CD14-positive monocyte (primary cell): ENCODE measurements around the gene CD6. TPM values are rescaled to one million over a fixed set of nuclear protein-coding genes. Genes with fewer than 3 reads are reported as not detected.

ENCODE experiments used
- DNase-seq, 3 donors: peaks; one replicate each; pipeline ENCODE4 v3.0.0-alpha.2; 2011 to 2022
- H2AFZ ChIP-seq: 2 replicates; pipeline ENCODE4 v1.6.0; 2012; ENCODE audit warnings: mild to moderate bottlenecking, low read depth, low read length, inconsistent platforms; ENCODE audit not compliant: insufficient read depth, poor library complexity, severe bottlenecking
- H3K27ac ChIP-seq, 2 donors: 1 replicate in 1 of 2; 2 replicates in 1 of 2; pipeline ENCODE4 v1.5.1; 2012 to 2013; ENCODE audit warnings: low read length in 2 of 2, control low read depth in 1 of 2, inconsistent platforms in 1 of 2, low read depth in 1 of 2, mild to moderate bottlenecking in 1 of 2
- H3K27me3 ChIP-seq, 2 donors: one replicate each; pipeline versions ENCODE4 v1.6.0 to v1.6.1; 2011 to 2013; ENCODE audit warnings: low read length in 2 of 2; ENCODE audit not compliant: control insufficient read depth in 2 of 2, insufficient read depth in 2 of 2
- H3K36me3 ChIP-seq, 2 donors: replicated peaks in 1 of 2; 1 replicate in 1 of 2; 2 replicates in 1 of 2; pipeline versions ENCODE4 v1.5.1 to v1.6.1; 2012 to 2013; ENCODE audit warnings: low read length in 2 of 2, control low read depth in 1 of 2, inconsistent platforms in 1 of 2, mild to moderate bottlenecking in 1 of 2; ENCODE audit not compliant: insufficient read depth in 2 of 2, control insufficient read depth in 1 of 2
- H3K4me1 ChIP-seq, 2 donors: 1 replicate in 1 of 2; 2 replicates in 1 of 2; pipeline versions ENCODE4 v1.5.1 to v1.6.1; 2012 to 2013; ENCODE audit warnings: low read length in 2 of 2, control low read depth in 1 of 2, inconsistent platforms in 1 of 2, mild to moderate bottlenecking in 1 of 2, moderate library complexity in 1 of 2; ENCODE audit not compliant: insufficient read depth in 2 of 2, control insufficient read depth in 1 of 2
- H3K4me2 ChIP-seq: replicated peaks from 2 replicates; pipeline ENCODE3; 2012; ENCODE audit warnings: low read length, moderate library complexity, mild to moderate bottlenecking; ENCODE audit not compliant: poor library complexity, severe bottlenecking; ENCODE audit errors: extremely low read depth
- H3K4me3 ChIP-seq, 3 experiments: fragments of 200-600 bp in 1 of 3; sonication (generic) in 1 of 3; replicated peaks in 1 of 3; 1 replicate in 2 of 3; 2 replicates in 1 of 3; pipeline ENCODE4 v1.5.1; 2011 to 2013; ENCODE audit warnings: low read length in 3 of 3, mild to moderate bottlenecking in 3 of 3, control low read depth in 2 of 3, low read depth in 2 of 3, inconsistent platforms in 1 of 3, moderate library complexity in 1 of 3
- H3K79me2 ChIP-seq: 2 replicates; pipeline ENCODE4 v1.6.0; 2012; ENCODE audit warnings: mild to moderate bottlenecking, control low read depth, inconsistent platforms, low read length, moderate library complexity; ENCODE audit not compliant: insufficient read depth
- H3K9ac ChIP-seq: 2 replicates; pipeline ENCODE4 v1.6.0; 2017; ENCODE audit warnings: low read length, mild to moderate bottlenecking; ENCODE audit not compliant: insufficient read depth, poor library complexity, severe bottlenecking
- H3K9me3 ChIP-seq, 2 donors: replicated peaks in 1 of 2; 1 replicate in 1 of 2; 2 replicates in 1 of 2; pipeline versions ENCODE4 v1.5.1 to v1.6.1; 2012 to 2013; ENCODE audit warnings: low read length in 2 of 2, control low read depth in 1 of 2; ENCODE audit not compliant: control insufficient read depth in 1 of 2, insufficient read depth in 1 of 2
- H4K20me1 ChIP-seq: 2 replicates; pipeline ENCODE4 v1.6.0; 2012; ENCODE audit warnings: mild to moderate bottlenecking, low read length, control low read depth, moderate library complexity; ENCODE audit not compliant: insufficient read depth
- H3K27ac Mint-ChIP-seq, 7 donors: one replicate each; pipeline ENCODE4 v1.8.0; 2020; ENCODE audit warnings: mild to moderate bottlenecking in 7 of 7, mixed read lengths in 7 of 7, moderate library complexity in 6 of 7, inconsistent platforms in 2 of 7
- H3K27me3 Mint-ChIP-seq, 3 donors: one replicate each; pipeline ENCODE4 v1.8.0; 2021 to 2022; ENCODE audit warnings: low read depth in 3 of 3, mild to moderate bottlenecking in 3 of 3, mixed read lengths in 3 of 3, moderate library complexity in 3 of 3, inconsistent platforms in 1 of 3
- H3K36me3 Mint-ChIP-seq, 2 donors: one replicate each; pipeline ENCODE4 v1.8.0; 2020; ENCODE audit warnings: mixed read lengths in 2 of 2, inconsistent platforms in 1 of 2, mild to moderate bottlenecking in 1 of 2
- H3K4me1 Mint-ChIP-seq: one replicate; pipeline ENCODE4 v1.8.0; 2020; ENCODE audit warnings: mild to moderate bottlenecking, mixed read lengths
- H3K4me3 Mint-ChIP-seq, 2 donors: one replicate each; pipeline ENCODE4 v1.8.0; 2020; ENCODE audit warnings: mild to moderate bottlenecking in 2 of 2, mixed read lengths in 2 of 2, moderate library complexity in 1 of 2
- H3K9me3 Mint-ChIP-seq, 7 donors: one replicate each; pipeline ENCODE4 v1.8.0; 2020 to 2022; ENCODE audit warnings: mixed read lengths in 7 of 7, mild to moderate bottlenecking in 6 of 7, moderate library complexity in 6 of 7, inconsistent platforms in 2 of 7
- CTCF ChIP-seq: fragments of 200-600 bp; IDR thresholded peaks from one replicate; pipeline ENCODE4 v1.8.0; 2022; ENCODE audit warnings: antibody characterized with exemption, mild to moderate bottlenecking
- WGBS: methylation state at CpG from one replicate; pipeline ENCODE4 v1.1.5; 2013; ENCODE audit warnings: missing lambda C conversion rate; ENCODE audit not compliant: insufficient coverage; 5-methylcytosine and 5-hydroxymethylcytosine counted together
- intact Hi-C, 2 donors: fragments of 100-400 bp; cut with micrococcal nuclease; formaldehyde crosslinking; loops; one replicate each; pipeline versions ENCODE4 v1.15.0 to v1.15.1; 2023
- polyA plus RNA-seq, 3 donors: library from polyadenylated mRNA; depleted of rRNA in 1 of 3; unstranded in 2 of 3; stranded (reverse) in 1 of 3; fragments of 300-500 nt in 2 of 3; fragments of >200 nt in 1 of 3; fragmentation: Illumina TruSeq in 2 of 3; gene quantifications; 1 replicate in 2 of 3; 2 replicates in 1 of 3; pipeline ENCODE4 v1.2.3, GENCODE V29; 2012 to 2021

CD6 gene
- polyA plus RNA-seq, 3 donors: 0.09 to 0.39 (median 0.39) TPM

- no peaks in the 10 kb centered on the region for H3K9me3 ChIP-seq
- peaks cover 7 to 10% of the 10 kb centered on the region in 2 donors for H3K4me1 ChIP-seq
- H2AFZ ChIP-seq: no peak overlapping the region
- no peak overlapping the region for H3K27ac ChIP-seq
- no peaks in the 10 kb centered on the region for H3K79me2 ChIP-seq
- H3K4me3 ChIP-seq: no peak overlapping the region
- Mint-ChIP-seq H3K4me1 (peaks cover 18% of the 10 kb centered on the region), H3K27ac (no peak overlapping the region), H3K4me3 (no peak overlapping the region), H3K27me3 (peaks cover 6 to 16% (median 10%) of the 10 kb centered on the region in 3 donors), H3K36me3 (peaks cover 0 to 3% of the 10 kb centered on the region in 2 donors), H3K9me3 (peaks cover 0 to 1% (median 0%) of the 10 kb centered on the region in 7 donors)
- intact Hi-C loops: no loop called here
- H3K27me3 ChIP-seq: no peaks in the 10 kb centered on the region
- no peak for TF ChIP-seq CTCF
- H4K20me1 ChIP-seq: no peaks in the 10 kb centered on the region
- no peak overlapping the region for H3K4me2 ChIP-seq
- no peak for DNase-seq
- no peaks in the 10 kb centered on the region for H3K36me3 ChIP-seq
- no CpG with 5 or more reads among the region's 6 CpGs for WGBS
- H3K9ac ChIP-seq: no peak overlapping the region
Measured at GRCh38 chr11:60984149-60984548, 12.7 kb downstream of the CD6 start.

DNA sequence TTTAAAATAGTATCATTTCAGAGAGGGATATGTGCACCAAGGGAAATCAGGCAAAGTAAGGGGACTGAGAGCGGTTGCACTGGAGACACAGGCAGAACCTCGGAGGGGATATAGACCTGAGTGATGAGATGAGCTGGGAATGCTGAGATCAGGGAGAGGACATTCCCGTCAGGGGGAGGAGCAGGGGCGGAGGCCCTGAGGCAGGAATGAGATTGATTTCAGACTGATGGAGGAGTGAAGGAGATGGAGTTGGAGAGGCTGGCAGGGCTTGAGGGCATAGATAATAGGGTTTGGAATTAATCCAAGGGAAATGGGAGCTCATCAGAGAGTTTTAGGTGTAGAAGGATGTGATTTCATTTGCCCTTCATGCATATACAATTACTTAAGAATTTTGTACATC is 13.2 kb downstream of the CD6 start:
- H3K9me3 Mint-ChIP-seq: peaks cover 0 to 1% (median 0%) of the 10 kb centered on the region in 7 donors
- intact Hi-C loops: no loop called here
- peaks cover 0 to 3% of the 10 kb centered on the region in 2 donors for H3K36me3 Mint-ChIP-seq
- no peaks in the 10 kb centered on the region for H3K9me3 ChIP-seq
- H3K9ac ChIP-seq: no peak overlapping the region
- WGBS: 94% methylated on average over 4 of the region's 4 CpGs
- H2AFZ ChIP-seq: no peak overlapping the region
- H3K79me2 ChIP-seq: no peaks in the 10 kb centered on the region
- DNase-seq: no peak
- no peak overlapping the region for H3K27ac Mint-ChIP-seq
- no peaks in the 10 kb centered on the region for H3K27me3 ChIP-seq
- H3K4me3 ChIP-seq: no peak overlapping the region
- no peak for TF ChIP-seq CTCF
- peaks cover 6 to 20% (median 10%) of the 10 kb centered on the region in 3 donors for H3K27me3 Mint-ChIP-seq
- peak overlapping the region in 1 of 2 donors; percentile 13 for H3K4me3 Mint-ChIP-seq
- H4K20me1 ChIP-seq: no peaks in the 10 kb centered on the region
- peaks cover 7 to 13% of the 10 kb centered on the region in 2 donors for H3K4me1 ChIP-seq
- no peak overlapping the region for H3K4me2 ChIP-seq
- H3K27ac ChIP-seq: no peak overlapping the region
- peaks cover 21% of the 10 kb centered on the region for H3K4me1 Mint-ChIP-seq
- no peaks in the 10 kb centered on the region for H3K36me3 ChIP-seq
